CD4-positive, alpha-beta T cell (primary cell): ENCODE measurements around the gene GJA4. TPM values are rescaled to one million over a fixed set of nuclear protein-coding genes. Genes with fewer than 3 reads are reported as not detected.
"Not testable (repeated sequence)": the region's sequence is repeated elsewhere in the genome, so short reads cannot be mapped to it uniquely, and the experiment has no call there.

Source experiments
- ATAC-seq: fragments of 200-7000 bp; cut with Tn5 transposase; one replicate; pipeline ENCODE4 v1.10.0; 2022; ENCODE audit warnings: mild to moderate bottlenecking; ENCODE audit not compliant: poor library complexity
- CTCF ChIA-PET: fragments of 350-600 bp; sonication (Branson Sonifier 250); formaldehyde crosslinking; loops from one replicate; lab custom pipeline; 2021; ENCODE audit warnings: antibody characterized with exemption, inconsistent platforms; lab: Charles Lee
- POLR2A ChIA-PET: fragments of 350-600 bp; sonication (Branson Sonifier 250); formaldehyde crosslinking; loops from one replicate; lab custom pipeline; 2021; ENCODE audit warnings: antibody characterized with exemption, inconsistent platforms; lab: Charles Lee
- DNase-seq, 14 experiments: peaks; one replicate each; pipeline ENCODE4 v3.0.0-alpha.2; 2013 to 2020; ENCODE audit warnings: mixed read lengths in 2 of 14
- H3K27ac ChIP-seq, 2 donors: one replicate each; pipeline versions ENCODE4 v1.5.1 to v1.7.0; 2013; ENCODE audit warnings: low read length in 2 of 2, low read depth in 1 of 2, mild to moderate bottlenecking in 1 of 2
- H3K27me3 ChIP-seq, 2 experiments: 1 replicate in 1 of 2; 2 replicates in 1 of 2; pipeline versions ENCODE4 v1.6.1 to v1.7.0; 2013; ENCODE audit warnings: low read length in 2 of 2, control low read depth in 1 of 2, mild to moderate bottlenecking in 1 of 2, moderate library complexity in 1 of 2; ENCODE audit not compliant: insufficient read depth in 2 of 2, control insufficient read depth in 1 of 2
- H3K36me3 ChIP-seq: one replicate; pipeline ENCODE4 v1.6.1; 2013; ENCODE audit warnings: low read length, control low read depth; ENCODE audit not compliant: insufficient read depth
- H3K4me1 ChIP-seq: one replicate; pipeline ENCODE4 v1.6.1; 2013; ENCODE audit warnings: low read length, control low read depth; ENCODE audit not compliant: insufficient read depth
- H3K4me3 ChIP-seq: one replicate; pipeline ENCODE4 v1.5.1; 2013; ENCODE audit warnings: mild to moderate bottlenecking, low read length, moderate library complexity
- H3K9me3 ChIP-seq, 2 experiments: 1 replicate in 1 of 2; 2 replicates in 1 of 2; pipeline versions ENCODE4 v1.6.1 to v1.7.0; 2013; ENCODE audit warnings: low read length in 2 of 2, mild to moderate bottlenecking in 2 of 2, control low read depth in 1 of 2, moderate library complexity in 1 of 2; ENCODE audit not compliant: control insufficient read depth in 1 of 2, insufficient read depth in 1 of 2
- H3K27ac Mint-ChIP-seq: one replicate; pipeline ENCODE4 v1.8.0; 2020; ENCODE audit warnings: mixed read lengths
- H3K27me3 Mint-ChIP-seq: one replicate; pipeline ENCODE4 v1.8.0; 2021; ENCODE audit warnings: mixed read lengths
- H3K36me3 Mint-ChIP-seq: one replicate; pipeline ENCODE4 v1.8.0; 2021; ENCODE audit warnings: low read depth, mixed read lengths
- H3K4me1 Mint-ChIP-seq: one replicate; pipeline ENCODE4 v1.8.0; 2021; ENCODE audit warnings: low read depth, mixed read lengths
- H3K4me3 Mint-ChIP-seq: one replicate; pipeline ENCODE4 v1.8.0; 2020; ENCODE audit warnings: mild to moderate bottlenecking, mixed read lengths
- H3K9me3 Mint-ChIP-seq: one replicate; pipeline ENCODE4 v1.8.0; 2020; ENCODE audit warnings: mixed read lengths
- CTCF ChIP-seq: fragments of 200-600 bp; IDR thresholded peaks from one replicate; pipeline ENCODE4 v1.8.0; 2022; ENCODE audit warnings: antibody characterized with exemption, mild to moderate bottlenecking
- intact Hi-C, 2 experiments: fragments of 100-400 bp; cut with DNase I in 1 of 2; cut with micrococcal nuclease in 1 of 2; formaldehyde crosslinking; loops; one replicate each; pipeline versions ENCODE4 v1.15.1 to v1.9.0; 2023 to 2025; cut with DNase I, micrococcal nuclease
- total RNA-seq, 174 experiments: library from RNA in 2 of 174; stranded (reverse) in 2 of 174; gene quantifications; one replicate each; pipeline ENCODE4 v1.2.3 and lab custom pipeline; 2021 to 2026

The GJA4 gene
- total RNA-seq, 2 experiments from 2014 or later = not detected

- no peaks in the 10 kb centered on the region for H3K4me1 Mint-ChIP-seq
- no peaks in the 10 kb centered on the region for H3K27me3 Mint-ChIP-seq
- intact Hi-C loops = no loop called here
- H3K27ac Mint-ChIP-seq = no peak overlapping the region
- no peaks in the 10 kb centered on the region for H3K27me3 ChIP-seq
- ChIA-PET POLR2A (interaction anchor here (0.6 kb wide), 1 partner anchor 14 kb away, joined by 4 read pairs; no protein-coding TSS in a partner anchor), CTCF (no interaction called here)
- no peaks in the 10 kb centered on the region for H3K9me3 Mint-ChIP-seq
- no peak for DNase-seq
- no peak overlapping the region for H3K27ac ChIP-seq
- H3K36me3 Mint-ChIP-seq = no peaks in the 10 kb centered on the region
- H3K4me3 Mint-ChIP-seq = no peak overlapping the region
- no peak for TF ChIP-seq CTCF
- H3K4me3 ChIP-seq = no peak overlapping the region
- no peaks in the 10 kb centered on the region for H3K4me1 ChIP-seq
- no peak for ATAC-seq
- H3K36me3 ChIP-seq = no peaks in the 10 kb centered on the region
- H3K9me3 ChIP-seq = no peaks in the 10 kb centered on the region
Observed at GRCh38 chr1:34816332-34816731, 23.5 kb downstream of the GJA4 start.

- H3K27ac ChIP-seq = no peak overlapping the region
- Mint-ChIP-seq H3K27me3 (no peaks in the 10 kb centered on the region), H3K36me3 (no peaks in the 10 kb centered on the region), H3K4me3 (no peak overlapping the region), H3K27ac (no peak overlapping the region), H3K4me1 (no peaks in the 10 kb centered on the region), H3K9me3 (no peaks in the 10 kb centered on the region)
- ChIA-PET CTCF (no interaction called here), POLR2A (interaction anchor here (0.6 kb wide), 1 partner anchor 15 kb away, joined by 4 read pairs; no protein-coding TSS in a partner anchor)
- DNase-seq (no peak), ATAC-seq (no peak)
- no peaks in the 10 kb centered on the region for H3K9me3 ChIP-seq
- intact Hi-C loops = no loop called here
- no peaks in the 10 kb centered on the region for H3K4me1 ChIP-seq
- no peaks in the 10 kb centered on the region for H3K27me3 ChIP-seq
- TF ChIP-seq CTCF = no peak
- H3K4me3 ChIP-seq = no peak overlapping the region
- H3K36me3 ChIP-seq = no peaks in the 10 kb centered on the region
Observed at GRCh38 chr1:34816778-34817177, 24.0 kb downstream of the GJA4 start.

- CTCF ChIA-PET, H3K27me3 ChIP-seq, H3K27me3 Mint-ChIP-seq, intact Hi-C loops, H3K4me1 ChIP-seq, H3K4me1 Mint-ChIP-seq, ATAC-seq, H3K27ac ChIP-seq, H3K9me3 Mint-ChIP-seq, H3K36me3 Mint-ChIP-seq, H3K9me3 ChIP-seq, H3K4me3 Mint-ChIP-seq, H3K4me3 ChIP-seq, H3K27ac Mint-ChIP-seq, POLR2A ChIA-PET, DNase-seq, H3K36me3 ChIP-seq: not testable (repeated sequence)
Observed at GRCh38 chr1:34818862-34819261, 26.1 kb downstream of the GJA4 start.

- Mint-ChIP-seq H3K4me1 (no peaks in the 10 kb centered on the region), H3K4me3 (no peak overlapping the region), H3K27me3 (no peaks in the 10 kb centered on the region), H3K27ac (no peak overlapping the region), H3K36me3 (no peaks in the 10 kb centered on the region), H3K9me3 (no peaks in the 10 kb centered on the region)
- intact Hi-C loops = no loop called here
- Histone ChIP-seq H3K36me3 (no peaks in the 10 kb centered on the region), H3K4me3 (no peak overlapping the region), H3K27ac (no peak overlapping the region), H3K9me3 (peaks cover 0 to 4% of the 10 kb centered on the region in 2 experiments), H3K4me1 (no peaks in the 10 kb centered on the region), H3K27me3 (no peaks in the 10 kb centered on the region)
- no peak for DNase-seq
- TF ChIP-seq CTCF = no peak
- POLR2A ChIA-PET = no interaction called here
- ATAC-seq = no peak
- CTCF ChIA-PET = no interaction called here
Observed at GRCh38 chr1:34822202-34822601, 29.4 kb downstream of the GJA4 start.
